ENCODE results near the gene PLCG2.
"Not testable (repeated sequence)": the region's sequence is repeated elsewhere in the genome, so short reads cannot be mapped to it uniquely, and the experiment has no call there.

The PLCG2 gene

DNA sequence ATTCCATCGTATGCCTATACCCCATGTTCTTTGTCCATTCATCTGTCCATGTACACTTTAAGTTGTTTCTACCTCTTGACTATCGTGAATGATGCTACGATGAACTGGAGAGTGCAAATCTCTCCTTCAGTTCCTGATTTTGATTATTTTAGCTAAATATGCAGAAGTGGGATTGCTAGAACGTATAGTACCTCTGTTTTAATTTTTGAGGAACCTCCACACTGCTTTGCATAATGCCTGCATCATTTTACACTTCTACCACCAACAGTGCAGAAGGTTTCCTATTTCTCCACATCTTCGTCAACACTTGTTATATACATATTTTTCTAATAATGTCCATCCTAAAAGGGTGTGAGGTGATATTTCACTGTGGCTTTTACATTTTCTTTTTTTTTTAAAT, 188.3 kb downstream of the PLCG2 start:
- H3K4me1 ChIP-seq (ENCODE audit: control insufficient read depth, insufficient read depth, low read length, unreplicated experiment) = no peaks in the 10 kb centered on the region
- no peaks in the 10 kb centered on the region for H3K79me2 ChIP-seq (ENCODE audit: control insufficient read depth, insufficient read depth, low read length, unreplicated experiment)
- H3K27ac ChIP-seq (ENCODE audit: low read depth, low read length) = no peak overlapping the region
- H2AFZ ChIP-seq (ENCODE audit: low read length, unreplicated experiment) = no peak overlapping the region
- H3K4me3 ChIP-seq (ENCODE audit: low read depth, low read length) = no peak overlapping the region
- peaks cover 32% of the 10 kb centered on the region for H3K27me3 ChIP-seq (ENCODE audit: insufficient read depth, low read length)
- H3K36me3 ChIP-seq (ENCODE audit: insufficient read depth, low read length) = no peaks in the 10 kb centered on the region

DNA sequence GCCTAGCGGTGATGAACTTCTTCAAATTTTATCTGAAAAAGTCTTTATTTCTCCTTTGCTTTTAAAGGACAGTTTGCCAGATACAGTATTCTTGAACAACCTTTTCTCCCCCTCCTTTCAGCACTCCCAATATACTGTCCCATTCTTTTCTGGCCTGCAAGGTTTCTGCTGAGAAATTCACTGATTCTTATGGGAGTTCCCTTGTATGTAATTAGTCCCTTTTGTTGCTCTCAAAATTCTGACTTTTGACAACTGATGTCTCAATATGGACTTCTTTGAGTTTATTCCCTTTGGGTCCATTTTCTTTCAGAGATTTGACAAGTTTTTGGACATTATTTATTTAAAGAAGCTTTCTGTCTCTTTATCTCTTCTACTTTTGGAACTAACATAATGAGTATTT, 192.8 kb downstream of the PLCG2 start:
- Histone ChIP-seq H3K79me2 (ENCODE audit: control insufficient read depth, insufficient read depth, low read length, unreplicated experiment) (no peaks in the 10 kb centered on the region), H3K4me1 (ENCODE audit: control insufficient read depth, insufficient read depth, low read length, unreplicated experiment) (no peaks in the 10 kb centered on the region), H3K36me3 (ENCODE audit: insufficient read depth, low read length) (no peaks in the 10 kb centered on the region), H3K27ac (ENCODE audit: low read depth, low read length) (no peak overlapping the region), H2AFZ (ENCODE audit: low read length, unreplicated experiment) (no peak overlapping the region), H3K4me3 (ENCODE audit: low read depth, low read length) (no peak overlapping the region), H3K27me3 (ENCODE audit: insufficient read depth, low read length) (peaks cover 43% of the 10 kb centered on the region)

- no peak overlapping the region for H3K27ac ChIP-seq (ENCODE audit: low read depth, low read length)
- H2AFZ ChIP-seq (ENCODE audit: low read length, unreplicated experiment) = no peak overlapping the region
- peaks cover 30% of the 10 kb centered on the region for H3K27me3 ChIP-seq (ENCODE audit: insufficient read depth, low read length)
- H3K4me1 ChIP-seq (ENCODE audit: control insufficient read depth, insufficient read depth, low read length, unreplicated experiment) = no peaks in the 10 kb centered on the region
- H3K79me2 ChIP-seq (ENCODE audit: control insufficient read depth, insufficient read depth, low read length, unreplicated experiment) = no peaks in the 10 kb centered on the region
- no peak overlapping the region for H3K4me3 ChIP-seq (ENCODE audit: low read depth, low read length)
- no peaks in the 10 kb centered on the region for H3K36me3 ChIP-seq (ENCODE audit: insufficient read depth, low read length)
Observed at GRCh38 chr16:81973737-81974136, 194.6 kb downstream of the PLCG2 start.

DNA sequence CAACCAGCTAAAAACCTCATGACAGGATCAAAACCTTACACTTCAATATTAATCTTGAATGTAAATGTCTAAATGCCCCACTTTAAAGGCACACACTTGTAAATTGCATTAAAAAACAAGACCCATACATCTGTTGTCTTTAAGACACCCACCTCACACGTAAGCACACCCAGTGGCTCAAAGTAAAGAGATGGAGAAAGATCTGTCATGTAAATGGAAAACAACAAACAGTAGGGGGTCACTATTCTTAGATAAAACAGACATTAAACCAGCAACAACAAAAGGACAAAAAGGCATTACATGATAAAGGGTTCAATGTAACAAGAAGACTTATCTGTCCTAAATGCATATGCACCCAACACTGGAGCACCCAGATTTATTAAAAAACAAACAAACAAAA, 196.5 kb downstream of the PLCG2 start:
- Histone ChIP-seq H3K27me3 (ENCODE audit: insufficient read depth, low read length) (peaks cover 24% of the 10 kb centered on the region), H2AFZ (ENCODE audit: low read length, unreplicated experiment) (no peak overlapping the region), H3K36me3 (ENCODE audit: insufficient read depth, low read length) (no peaks in the 10 kb centered on the region), H3K4me3 (ENCODE audit: low read depth, low read length) (no peak overlapping the region), H3K79me2 (ENCODE audit: control insufficient read depth, insufficient read depth, low read length, unreplicated experiment) (no peaks in the 10 kb centered on the region), H3K27ac (ENCODE audit: low read depth, low read length) (no peak overlapping the region), H3K4me1 (ENCODE audit: control insufficient read depth, insufficient read depth, low read length, unreplicated experiment) (no peaks in the 10 kb centered on the region)

DNA sequence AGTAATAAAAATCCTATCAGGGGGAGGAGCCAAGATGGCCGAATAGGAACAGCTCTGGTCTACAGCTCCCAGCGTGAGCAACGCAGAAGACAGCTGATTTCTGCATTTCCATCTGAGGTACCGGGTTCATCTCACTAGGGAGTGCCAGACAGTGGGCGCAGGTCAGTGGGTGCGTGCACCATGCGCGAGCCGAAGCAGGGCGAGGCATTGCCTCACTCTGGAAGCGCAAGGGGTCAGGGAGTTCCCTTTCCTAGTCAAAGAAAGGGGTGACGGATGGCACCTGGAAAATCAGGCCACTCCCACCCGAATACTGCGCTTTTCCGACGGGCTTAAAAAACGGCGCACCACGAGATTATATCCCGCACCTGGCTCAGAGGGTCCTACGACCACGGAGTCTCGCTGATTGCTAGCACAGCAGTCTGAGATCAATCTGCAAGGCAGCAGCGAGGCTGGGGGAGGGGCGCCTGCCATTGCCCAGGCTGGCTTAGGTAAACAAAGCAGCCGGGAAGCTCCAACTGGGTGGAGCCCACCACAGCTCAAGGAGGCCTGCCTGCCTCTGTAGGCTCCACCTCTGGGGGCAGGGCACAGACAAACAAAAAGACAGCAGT, 198.3 kb downstream of the PLCG2 start:
- not testable (repeated sequence) for H2AFZ ChIP-seq (ENCODE audit: low read length, unreplicated experiment); H3K4me3 ChIP-seq (ENCODE audit: low read depth, low read length); H3K79me2 ChIP-seq (ENCODE audit: control insufficient read depth, insufficient read depth, low read length, unreplicated experiment); H3K36me3 ChIP-seq (ENCODE audit: insufficient read depth, low read length); H3K4me1 ChIP-seq (ENCODE audit: control insufficient read depth, insufficient read depth, low read length, unreplicated experiment); H3K27ac ChIP-seq (ENCODE audit: low read depth, low read length)
- H3K27me3 ChIP-seq (ENCODE audit: insufficient read depth, low read length) = peaks cover 18% of the 10 kb centered on the region

- no peaks in the 10 kb centered on the region for H3K36me3 ChIP-seq (ENCODE audit: insufficient read depth, low read length)
- peaks cover 33% of the 10 kb centered on the region; the same call in 1 of the 2 replicates for H3K27me3 ChIP-seq (ENCODE audit: insufficient read depth, low read length)
- no peak overlapping the region for H2AFZ ChIP-seq (ENCODE audit: low read length, unreplicated experiment)
Observed at GRCh38 chr16:81987121-81987520, 208.0 kb downstream of the PLCG2 start.

DNA sequence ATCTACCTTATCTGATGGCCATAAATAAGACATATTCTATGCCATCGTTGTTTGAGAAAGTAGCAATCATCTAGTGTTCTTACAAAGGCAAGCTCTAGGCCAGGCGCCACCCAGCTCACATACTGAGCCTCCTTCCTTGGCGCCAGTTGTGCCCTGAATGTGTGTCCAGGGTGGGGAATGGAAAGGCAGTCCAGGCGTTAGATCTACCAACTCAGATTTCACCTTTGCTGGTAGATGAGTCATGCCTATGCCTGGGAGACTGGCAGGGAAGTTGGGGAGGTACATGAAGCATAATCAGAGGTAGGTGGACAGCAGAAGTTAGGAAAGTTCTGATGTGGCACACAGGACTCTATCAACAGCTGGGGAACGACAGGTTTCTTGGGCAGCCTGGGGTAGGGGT, 208.6 kb downstream of the PLCG2 start:
- no peaks in the 10 kb centered on the region for H3K36me3 ChIP-seq (ENCODE audit: insufficient read depth, low read length)
- no peak overlapping the region for H3K4me3 ChIP-seq (ENCODE audit: low read depth, low read length)
- H3K27me3 ChIP-seq (ENCODE audit: insufficient read depth, low read length) = peaks cover 31% of the 10 kb centered on the region; the same call in 1 of the 2 replicates
- H3K79me2 ChIP-seq (ENCODE audit: control insufficient read depth, insufficient read depth, low read length, unreplicated experiment) = no peaks in the 10 kb centered on the region
- no peaks in the 10 kb centered on the region for H3K4me1 ChIP-seq (ENCODE audit: control insufficient read depth, insufficient read depth, low read length, unreplicated experiment)
- no peak overlapping the region for H3K27ac ChIP-seq (ENCODE audit: low read depth, low read length)
- H2AFZ ChIP-seq (ENCODE audit: low read length, unreplicated experiment) = no peak overlapping the region

More at GRCh38 chr16:81987121-81987520, 208.0 kb downstream of the PLCG2 start:
- H3K4me3 ChIP-seq (ENCODE audit: low read depth, low read length) = no peak overlapping the region
- H3K27ac ChIP-seq (ENCODE audit: low read depth, low read length) = no peak overlapping the region
- H3K79me2 ChIP-seq (ENCODE audit: control insufficient read depth, insufficient read depth, low read length, unreplicated experiment) = no peaks in the 10 kb centered on the region
- no peaks in the 10 kb centered on the region for H3K4me1 ChIP-seq (ENCODE audit: control insufficient read depth, insufficient read depth, low read length, unreplicated experiment)

DNA sequence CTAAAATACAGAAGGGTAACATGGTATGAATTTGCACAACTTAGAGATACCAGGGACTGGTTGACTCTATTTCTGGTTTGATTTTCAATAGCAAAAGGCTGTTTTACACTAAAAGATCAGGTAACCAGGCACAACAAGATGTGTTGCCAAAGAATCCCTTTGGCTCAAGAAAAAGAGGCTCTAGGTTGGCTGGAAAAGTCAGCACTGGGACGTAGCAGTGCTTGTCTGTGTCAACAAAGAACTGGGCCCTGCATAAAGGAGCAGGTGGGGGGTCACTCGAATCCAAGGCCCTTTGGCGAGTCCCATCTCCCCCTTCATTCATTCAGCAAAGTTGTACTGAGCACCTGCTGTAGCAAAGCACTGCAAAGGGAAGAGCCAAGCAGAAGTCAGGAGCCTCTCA, 213.8 kb downstream of the PLCG2 start:
- no peak overlapping the region for H3K27ac ChIP-seq (ENCODE audit: low read depth, low read length)
- no peak overlapping the region for H3K4me3 ChIP-seq (ENCODE audit: low read depth, low read length)
- peaks cover 19% of the 10 kb centered on the region; the same call in 1 of the 2 replicates for H3K27me3 ChIP-seq (ENCODE audit: insufficient read depth, low read length)
- H3K36me3 ChIP-seq (ENCODE audit: insufficient read depth, low read length) = no peaks in the 10 kb centered on the region
- no peak overlapping the region for H2AFZ ChIP-seq (ENCODE audit: low read length, unreplicated experiment)
- H3K79me2 ChIP-seq (ENCODE audit: control insufficient read depth, insufficient read depth, low read length, unreplicated experiment) = no peaks in the 10 kb centered on the region
- H3K4me1 ChIP-seq (ENCODE audit: control insufficient read depth, insufficient read depth, low read length, unreplicated experiment) = peaks cover 21% of the 10 kb centered on the region

- H3K4me3 ChIP-seq (ENCODE audit: low read depth, low read length) = no peak overlapping the region
- H3K27me3 ChIP-seq (ENCODE audit: insufficient read depth, low read length) = peaks cover 13% of the 10 kb centered on the region; the same call in 1 of the 2 replicates
- no peak overlapping the region for H2AFZ ChIP-seq (ENCODE audit: low read length, unreplicated experiment)
- H3K27ac ChIP-seq (ENCODE audit: low read depth, low read length) = no peak overlapping the region
- H3K36me3 ChIP-seq (ENCODE audit: insufficient read depth, low read length) = no peaks in the 10 kb centered on the region
- peaks cover 26% of the 10 kb centered on the region for H3K4me1 ChIP-seq (ENCODE audit: control insufficient read depth, insufficient read depth, low read length, unreplicated experiment)
- no peaks in the 10 kb centered on the region for H3K79me2 ChIP-seq (ENCODE audit: control insufficient read depth, insufficient read depth, low read length, unreplicated experiment)
Observed at GRCh38 chr16:81994485-81994884, 215.4 kb downstream of the PLCG2 start.

DNA sequence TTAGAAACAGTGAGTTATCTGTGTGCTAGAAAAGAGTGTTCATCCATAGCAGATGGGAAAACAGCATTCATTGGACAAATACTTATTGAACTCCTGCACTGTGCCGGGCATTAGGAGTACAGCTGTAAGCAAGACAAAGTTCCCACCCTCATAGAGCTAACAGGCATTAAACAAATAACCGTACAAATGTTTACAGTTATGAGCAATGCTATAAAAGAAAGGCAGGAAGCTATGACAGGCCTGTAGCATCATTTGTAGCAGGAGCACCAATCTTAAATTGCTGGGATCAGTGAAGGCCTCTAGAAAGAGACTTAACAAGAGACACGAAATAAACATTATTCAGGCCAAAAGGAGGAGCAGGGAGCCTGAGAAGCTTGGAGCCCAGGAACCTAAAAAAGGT, 216.6 kb downstream of the PLCG2 start:
- H2AFZ ChIP-seq (ENCODE audit: low read length, unreplicated experiment) = no peak overlapping the region
- H3K4me1 ChIP-seq (ENCODE audit: control insufficient read depth, insufficient read depth, low read length, unreplicated experiment) = peaks cover 26% of the 10 kb centered on the region
- no peaks in the 10 kb centered on the region for H3K79me2 ChIP-seq (ENCODE audit: control insufficient read depth, insufficient read depth, low read length, unreplicated experiment)
- peak overlapping the region; percentile 30; the same call in 1 of the 2 replicates for H3K27ac ChIP-seq (ENCODE audit: low read depth, low read length)
- H3K4me3 ChIP-seq (ENCODE audit: low read depth, low read length) = no peak overlapping the region
- H3K27me3 ChIP-seq (ENCODE audit: insufficient read depth, low read length) = peaks cover 10% of the 10 kb centered on the region; the same call in 1 of the 2 replicates
- H3K36me3 ChIP-seq (ENCODE audit: insufficient read depth, low read length) = no peaks in the 10 kb centered on the region

- Histone ChIP-seq H3K4me1 (ENCODE audit: control insufficient read depth, insufficient read depth, low read length, unreplicated experiment) (peaks cover 26% of the 10 kb centered on the region), H2AFZ (ENCODE audit: low read length, unreplicated experiment) (no peak overlapping the region), H3K27ac (ENCODE audit: low read depth, low read length) (peak overlapping the region; percentile 84), H3K27me3 (ENCODE audit: insufficient read depth, low read length) (peaks cover 7% of the 10 kb centered on the region; the same call in 1 of the 2 replicates), H3K36me3 (ENCODE audit: insufficient read depth, low read length) (no peaks in the 10 kb centered on the region), H3K4me3 (ENCODE audit: low read depth, low read length) (peak overlapping the region; percentile 50), H3K79me2 (ENCODE audit: control insufficient read depth, insufficient read depth, low read length, unreplicated experiment) (no peaks in the 10 kb centered on the region)
Observed at GRCh38 chr16:81996664-81997509, 217.8 kb downstream of the PLCG2 start.
